OCI-LY7 (cell line): ENCODE measurements around the gene CAV1. TPM values are rescaled to one million over a fixed set of nuclear protein-coding genes. Genes with fewer than 3 reads are reported as not detected.

Experiments used
- BruUV-seq: library from RNA; stranded (reverse); fragments of 400-500 nt; replicated peaks from 2 replicates; lab custom pipeline; 2021; lab: Mats Ljungman, UMichigan
- CTCF ChIA-PET: fragments of 300-600 bp; sonication (Branson Sonifier 250); formaldehyde crosslinking; loops from one replicate; lab custom pipeline; 2022; ENCODE audit warnings: antibody characterized with exemption; ENCODE audit not compliant: unreplicated experiment; lab: Charles Lee
- POLR2A ChIA-PET: fragments of 300-600 bp; sonication (Branson Sonifier 250); formaldehyde crosslinking; loops from one replicate; lab custom pipeline; 2022; ENCODE audit warnings: antibody characterized with exemption; lab: Charles Lee
- DNase-seq: peaks from one replicate; pipeline ENCODE4 v3.0.0-alpha.2; 2015; ENCODE audit warnings: low spot score
- H2AFZ ChIP-seq: fragments of 200-600 bp; sonication (generic), shearing (Covaris generic); 2 replicates; pipeline ENCODE4 v1.6.1; 2014; ENCODE audit warnings: mild to moderate bottlenecking, antibody characterized with exemption, low read length, moderate library complexity
- H3K27ac ChIP-seq: fragments of 200-600 bp; sonication (generic); 2 replicates; pipeline ENCODE4 v1.5.1; 2014; ENCODE audit warnings: mixed run types, low read depth, mild to moderate bottlenecking, moderate library complexity, low read length, inconsistent platforms; ENCODE audit not compliant: poor library complexity, severe bottlenecking
- H3K36me3 ChIP-seq: fragments of 200-600 bp; sonication (generic); 2 replicates; pipeline ENCODE4 v1.6.1; 2014; ENCODE audit warnings: mild to moderate bottlenecking, antibody characterized with exemption, low read length, moderate library complexity, mixed read lengths; ENCODE audit not compliant: insufficient read depth
- H3K4me1 ChIP-seq: fragments of 200-600 bp; sonication (generic); 2 replicates; pipeline ENCODE4 v1.5.1; 2014; ENCODE audit warnings: mild to moderate bottlenecking, low read length; ENCODE audit not compliant: insufficient read depth, poor library complexity, severe bottlenecking
- H3K4me2 ChIP-seq: fragments of 200-600 bp; sonication (generic); 2 replicates; pipeline ENCODE4 v1.6.1; 2014; ENCODE audit warnings: mild to moderate bottlenecking, low read length
- H3K4me3 ChIP-seq: fragments of 200-600 bp; sonication (generic); 2 replicates; pipeline ENCODE4 v1.5.1; 2014; ENCODE audit warnings: mild to moderate bottlenecking, low read depth, low read length; ENCODE audit not compliant: poor library complexity, severe bottlenecking
- H3K79me2 ChIP-seq: fragments of 200-600 bp; sonication (generic); 2 replicates; pipeline ENCODE4 v1.6.1; 2016; ENCODE audit warnings: low read depth, mild to moderate bottlenecking, low read length, moderate library complexity, mixed read lengths; ENCODE audit not compliant: insufficient read depth
- H3K9me2 ChIP-seq: fragments of 200-600 bp; sonication (generic); 2 replicates; pipeline ENCODE4 v1.6.1; 2016; ENCODE audit warnings: mild to moderate bottlenecking, low read length, mixed read lengths; ENCODE audit not compliant: insufficient read depth
- H3K9me3 ChIP-seq: fragments of 200-600 bp; sonication (generic); 2 replicates; pipeline ENCODE4 v1.6.1; 2014; ENCODE audit warnings: mild to moderate bottlenecking, mixed run types, low read length, mixed read lengths
- H4K20me1 ChIP-seq: fragments of 200-600 bp; sonication (generic); 2 replicates; pipeline ENCODE4 v1.6.1; 2014; ENCODE audit warnings: mild to moderate bottlenecking, antibody characterized with exemption, low read length, moderate library complexity, mixed read lengths; ENCODE audit not compliant: insufficient read depth
- CTCF ChIP-seq: fragments of 200-600 bp; sonication (generic); conservative IDR thresholded peaks from 2 replicates; pipeline ENCODE4 v1.5.1; 2014; ENCODE audit warnings: mild to moderate bottlenecking, antibody characterized with exemption, low read length, moderate library complexity, mixed read lengths
- EZH2phosphoT487 ChIP-seq: fragments of 200-600 bp; sonication (generic); IDR thresholded peaks from 2 replicates; pipeline ENCODE4 v1.6.1; 2018; ENCODE audit warnings: low read depth, borderline replicate concordance, mild to moderate bottlenecking, mixed run types, antibody characterized with exemption, low read length, moderate library complexity, mixed read lengths
- intact Hi-C: fragments of 100-400 bp; cut with micrococcal nuclease; formaldehyde crosslinking; loops from one replicate; pipeline ENCODE4 v1.10.0; 2022; ENCODE audit not compliant: unreplicated experiment
- small RNA-seq: library from RNA; depleted of rRNA; stranded (forward); fragments of <200 nt; gene quantifications from one replicate; pipeline ENCODE3, GENCODE V24; 2014
- total RNA-seq, 2 experiments: library from RNA; depleted of rRNA in 1 of 2; stranded (reverse); fragments of >200 nt in 1 of 2; shearing (Covaris generic) in 1 of 2; gene quantifications; 2 replicates each; pipeline ENCODE4 v1.2.3, GENCODE V29; 2014 to 2022

Gene CAV1
- total RNA-seq, 2 experiments from 2014 or later, result not detected

- no peak for DNase-seq
- Histone ChIP-seq H3K36me3 (no peaks in the 10 kb centered on the region), H3K27ac (no peak overlapping the region), H3K4me2 (no peak overlapping the region), H3K9me3 (0 out of 2 replicates have a peak, but pooled peaks cover 4% of the 10 kb centered on the region), H3K79me2 (no peaks in the 10 kb centered on the region), H2AFZ (no peak overlapping the region), H3K9me2 (no peaks in the 10 kb centered on the region), H3K4me3 (no peak overlapping the region), H4K20me1 (no peaks in the 10 kb centered on the region), H3K4me1 (no peaks in the 10 kb centered on the region)
- ChIA-PET CTCF (no interaction called here), POLR2A (interaction anchor here (0.6 kb wide), 1 partner anchor 1653 kb away, joined by 3 read pairs; no protein-coding TSS in a partner anchor)
- no TSS peak for BruUV-seq
- intact Hi-C loops, result no loop called here
- no peak for TF ChIP-seq CTCF
Observed at GRCh38 chr7:116610210-116610609, 85.4 kb downstream of the CAV1 start.

- BruUV-seq, result no TSS peak
- POLR2A ChIA-PET, result interaction anchor here (0.6 to 0.7 kb wide), 2 partner anchors 429 to 1654 kb away, joined by 3 read pairs; no protein-coding TSS in a partner anchor
- Histone ChIP-seq H3K9me2 (no peaks in the 10 kb centered on the region), H3K27ac (no peak overlapping the region), H3K36me3 (no peaks in the 10 kb centered on the region), H3K9me3 (0 out of 2 replicates have a peak, but pooled peaks cover 4% of the 10 kb centered on the region), H2AFZ (no peak overlapping the region), H3K4me3 (no peak overlapping the region), H3K4me1 (no peaks in the 10 kb centered on the region), H4K20me1 (no peaks in the 10 kb centered on the region), H3K79me2 (no peaks in the 10 kb centered on the region), H3K4me2 (no peak overlapping the region)
- DNase-seq, result no peak
- CTCF ChIA-PET, result no interaction called here
- intact Hi-C loops, result no loop called here
- no peak for TF ChIP-seq CTCF
- no peak for TF ChIP-seq EZH2phosphoT487
Observed at GRCh38 chr7:116610721-116611120, 85.9 kb downstream of the CAV1 start.

Small RNA genes within 50 kb of the gene (small RNA-seq; reads per million reads assigned to genes)
- not detected for gene AC006159.2

Other genes with a start within 250 kb of the CAV1 start
- gene CAV2, start 25.3 kb upstream of the CAV1 start, total RNA-seq (2014; rRNA removed; shearing (Covaris generic)), result not detected in 2 replicates
- gene CAV2, start 25.3 kb upstream of the CAV1 start, total RNA-seq (2022), result not detected in 2 replicates
- gene MET, start 147.2 kb downstream of the CAV1 start, total RNA-seq (2014; rRNA removed; shearing (Covaris generic)), result not detected in 2 replicates
- not detected in 2 replicates for gene MET, start 147.2 kb downstream of the CAV1 start, total RNA-seq (2022)